ENCODE data around the gene PBX1. TPM values are rescaled to one million over a fixed set of nuclear protein-coding genes. Genes with fewer than 3 reads are reported as not detected.

PBX1 gene
- total RNA-seq, 1 donor, result 4.2 TPM

DNA sequence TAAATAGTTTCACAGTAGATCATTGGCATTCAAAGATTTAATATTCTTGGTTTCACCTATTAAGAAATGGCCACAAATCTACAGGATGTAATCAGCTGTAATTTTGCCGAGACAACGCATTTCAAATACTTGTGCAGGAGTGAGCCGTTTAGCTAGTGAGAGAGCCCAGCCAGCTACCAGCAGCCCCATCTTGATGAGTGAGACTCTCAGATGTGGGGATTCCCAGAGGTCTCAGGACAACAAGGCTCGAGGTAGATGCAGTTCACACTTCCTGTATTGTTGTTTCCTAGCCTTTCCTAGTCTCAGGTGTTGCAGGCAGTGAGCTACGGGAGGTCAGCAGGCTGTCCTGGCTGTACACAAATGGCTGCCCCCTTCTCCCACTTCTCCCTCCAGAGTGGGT is 108.6 kb downstream of the PBX1 start:
- Histone ChIP-seq H3K4me3 (ENCODE audit: low read length) (no peak overlapping the region), H3K27me3 (ENCODE audit: insufficient read depth, low read length) (no peaks in the 10 kb centered on the region), H3K4me1 (ENCODE audit: insufficient read depth, low read length) (no peaks in the 10 kb centered on the region), H3K9me3 (ENCODE audit: low read depth, low read length) (no peaks in the 10 kb centered on the region)

DNA sequence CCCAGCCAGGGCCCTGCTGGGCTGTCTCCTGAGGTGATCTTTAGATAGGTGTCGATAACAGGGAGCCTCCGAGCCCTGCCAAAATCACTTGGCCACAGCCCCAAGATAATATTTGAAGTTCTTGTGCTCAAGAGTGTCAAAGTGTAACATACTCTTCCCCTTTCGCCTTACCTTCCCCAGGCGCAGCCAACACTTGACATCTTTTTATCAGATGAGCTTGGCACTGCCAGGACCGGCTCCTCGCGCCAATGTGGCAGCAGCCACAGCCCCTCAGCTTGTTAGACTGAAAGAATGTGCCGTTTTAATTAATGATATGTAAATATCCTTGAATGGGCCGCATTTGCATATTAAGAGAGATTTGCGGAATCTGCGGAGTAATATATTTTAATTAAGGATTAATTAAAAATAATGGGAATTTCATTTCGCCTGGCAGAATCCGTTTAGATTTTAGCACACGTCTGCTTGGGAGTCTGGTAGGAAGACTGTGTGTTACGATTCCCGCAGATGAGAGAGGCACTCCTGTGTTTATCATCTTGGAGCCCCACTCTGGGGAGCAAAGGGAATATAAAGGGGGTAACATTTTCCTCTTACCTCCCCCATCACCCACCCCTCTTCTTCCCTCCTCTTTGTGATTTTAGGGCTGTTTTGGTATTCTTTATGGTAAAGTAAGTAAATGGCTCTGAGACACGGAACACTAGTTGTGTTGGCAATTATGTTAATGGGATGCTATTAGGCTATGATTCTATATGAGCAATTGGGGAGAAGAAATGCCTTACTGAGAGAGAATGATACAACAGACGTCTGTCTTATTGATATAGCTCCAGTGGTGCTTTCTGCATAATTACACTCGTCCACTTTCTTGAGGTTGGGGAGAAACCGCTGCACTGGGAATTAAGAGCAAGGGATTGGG is 109.8 kb downstream of the PBX1 start:
- H3K4me1 ChIP-seq (ENCODE audit: insufficient read depth, low read length), result no peaks in the 10 kb centered on the region
- no peak overlapping the region for H3K4me3 ChIP-seq (ENCODE audit: low read length)
- no peaks in the 10 kb centered on the region for H3K27me3 ChIP-seq (ENCODE audit: insufficient read depth, low read length)
- H3K9me3 ChIP-seq (ENCODE audit: low read depth, low read length), result no peaks in the 10 kb centered on the region

DNA sequence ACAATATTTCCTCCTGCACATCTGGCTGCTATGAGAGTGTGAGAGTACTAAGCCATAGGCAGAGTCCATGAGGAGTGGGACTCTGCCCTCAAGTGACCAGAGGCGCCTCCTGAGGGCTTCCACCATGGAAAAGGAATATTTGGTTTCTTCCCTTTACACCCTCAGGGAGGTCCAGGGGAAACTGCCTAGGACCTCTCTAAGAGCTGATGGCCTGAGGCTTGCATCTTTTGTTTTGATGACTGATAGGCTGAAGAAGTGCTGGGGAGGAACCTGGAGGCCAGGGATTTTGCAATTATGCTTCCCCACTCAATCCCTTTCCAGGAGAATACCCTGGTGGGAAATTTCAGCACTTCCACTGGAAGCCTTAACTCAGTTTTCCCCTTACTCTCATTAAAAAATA is 111.0 kb downstream of the PBX1 start:
- no peaks in the 10 kb centered on the region for H3K4me1 ChIP-seq (ENCODE audit: insufficient read depth, low read length)
- no peaks in the 10 kb centered on the region for H3K27me3 ChIP-seq (ENCODE audit: insufficient read depth, low read length)
- no peaks in the 10 kb centered on the region for H3K9me3 ChIP-seq (ENCODE audit: low read depth, low read length)
- no peak overlapping the region for H3K4me3 ChIP-seq (ENCODE audit: low read length)

DNA sequence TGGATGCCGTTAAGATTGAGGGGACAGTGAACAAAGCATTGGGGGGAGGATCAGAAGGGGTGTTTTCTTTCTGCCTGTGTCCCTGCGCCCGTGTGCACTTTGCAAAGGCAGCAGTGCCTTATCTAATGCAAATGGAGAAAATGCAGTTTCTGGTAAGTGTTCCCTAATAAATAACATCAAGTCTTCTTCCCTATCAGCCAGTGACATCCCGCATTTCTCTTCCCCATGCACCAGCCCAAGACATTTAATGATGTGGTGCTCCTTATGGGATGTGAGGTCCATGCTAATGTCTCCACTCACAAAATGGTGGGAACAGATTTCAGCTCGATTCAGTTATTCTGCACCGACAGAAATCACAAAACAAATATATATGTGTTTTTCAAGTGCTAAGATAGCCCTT is 111.8 kb downstream of the PBX1 start:
- no peaks in the 10 kb centered on the region for H3K9me3 ChIP-seq (ENCODE audit: low read depth, low read length)
- H3K27me3 ChIP-seq (ENCODE audit: insufficient read depth, low read length), result no peaks in the 10 kb centered on the region
- H3K4me1 ChIP-seq (ENCODE audit: insufficient read depth, low read length), result no peaks in the 10 kb centered on the region
- no peak overlapping the region for H3K4me3 ChIP-seq (ENCODE audit: low read length)

- Histone ChIP-seq H3K27me3 (ENCODE audit: insufficient read depth, low read length) (no peaks in the 10 kb centered on the region), H3K4me3 (ENCODE audit: low read length) (no peak overlapping the region), H3K4me1 (ENCODE audit: insufficient read depth, low read length) (no peaks in the 10 kb centered on the region), H3K9me3 (ENCODE audit: low read depth, low read length) (no peaks in the 10 kb centered on the region)
Measured at GRCh38 chr1:164671323-164671965, 112.5 kb downstream of the PBX1 start.

GRCh38 chr1:164671966-164672571 is 113.1 kb downstream of the PBX1 start:
- Histone ChIP-seq H3K4me3 (ENCODE audit: low read length) (no peak overlapping the region), H3K4me1 (ENCODE audit: insufficient read depth, low read length) (no peaks in the 10 kb centered on the region), H3K9me3 (ENCODE audit: low read depth, low read length) (no peaks in the 10 kb centered on the region), H3K27me3 (ENCODE audit: insufficient read depth, low read length) (no peaks in the 10 kb centered on the region)

DNA sequence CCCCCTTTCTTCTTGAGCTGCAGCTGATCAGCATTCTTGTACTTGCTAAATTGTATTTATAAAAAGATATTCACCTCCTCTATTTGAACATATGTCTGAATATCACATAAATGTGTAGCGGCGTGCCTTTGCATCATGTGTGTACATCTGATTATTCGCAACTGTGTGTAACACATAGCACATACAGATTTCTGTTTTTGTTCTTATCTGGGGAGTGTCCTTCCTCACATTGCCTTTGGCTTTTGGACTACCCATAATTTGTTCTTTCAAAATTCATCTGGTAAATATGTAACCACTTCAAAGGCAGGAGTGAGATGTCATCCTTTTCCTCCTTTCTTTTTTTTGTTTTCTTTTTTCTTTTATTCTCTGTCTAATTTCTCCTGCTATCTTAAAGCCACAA is 113.6 kb downstream of the PBX1 start:
- H3K9me3 ChIP-seq (ENCODE audit: low read depth, low read length), result no peaks in the 10 kb centered on the region
- no peaks in the 10 kb centered on the region for H3K4me1 ChIP-seq (ENCODE audit: insufficient read depth, low read length)
- H3K27me3 ChIP-seq (ENCODE audit: insufficient read depth, low read length), result no peaks in the 10 kb centered on the region
- no peak overlapping the region for H3K4me3 ChIP-seq (ENCODE audit: low read length)

DNA sequence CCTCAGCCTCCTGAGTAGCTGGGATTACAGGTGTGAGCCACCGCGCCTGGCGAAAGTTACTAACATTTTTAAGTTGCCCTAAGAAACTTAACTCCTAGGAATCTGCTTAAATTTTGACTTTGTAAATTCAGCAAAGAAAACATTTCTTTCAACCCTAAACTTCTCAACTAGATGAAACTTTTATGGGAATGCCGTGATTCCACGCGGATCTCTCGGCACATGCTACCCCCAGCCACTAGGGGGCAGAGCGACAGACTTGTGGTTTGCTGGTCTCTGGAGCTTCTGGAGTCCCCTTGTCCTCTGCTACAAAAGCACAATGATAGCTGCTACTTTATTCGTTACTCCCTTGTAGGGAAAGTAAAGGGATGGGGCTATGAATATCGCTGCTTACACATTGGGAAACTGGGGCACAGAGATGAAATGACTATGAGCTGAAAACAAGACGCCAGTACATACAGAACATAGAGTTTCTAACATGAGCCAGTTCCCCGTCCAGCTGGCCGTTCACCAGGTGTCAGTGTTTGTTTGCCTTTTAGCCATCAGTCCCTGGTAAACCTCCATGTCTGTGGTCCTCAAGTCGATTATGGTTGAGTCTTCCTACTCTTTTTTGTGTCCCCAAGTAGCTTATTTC is 114.7 kb downstream of the PBX1 start:
- H3K9me3 ChIP-seq (ENCODE audit: low read depth, low read length), result no peaks in the 10 kb centered on the region
- no peak overlapping the region for H3K4me3 ChIP-seq (ENCODE audit: low read length)
- no peaks in the 10 kb centered on the region for H3K4me1 ChIP-seq (ENCODE audit: insufficient read depth, low read length)
- no peaks in the 10 kb centered on the region for H3K27me3 ChIP-seq (ENCODE audit: insufficient read depth, low read length)

DNA sequence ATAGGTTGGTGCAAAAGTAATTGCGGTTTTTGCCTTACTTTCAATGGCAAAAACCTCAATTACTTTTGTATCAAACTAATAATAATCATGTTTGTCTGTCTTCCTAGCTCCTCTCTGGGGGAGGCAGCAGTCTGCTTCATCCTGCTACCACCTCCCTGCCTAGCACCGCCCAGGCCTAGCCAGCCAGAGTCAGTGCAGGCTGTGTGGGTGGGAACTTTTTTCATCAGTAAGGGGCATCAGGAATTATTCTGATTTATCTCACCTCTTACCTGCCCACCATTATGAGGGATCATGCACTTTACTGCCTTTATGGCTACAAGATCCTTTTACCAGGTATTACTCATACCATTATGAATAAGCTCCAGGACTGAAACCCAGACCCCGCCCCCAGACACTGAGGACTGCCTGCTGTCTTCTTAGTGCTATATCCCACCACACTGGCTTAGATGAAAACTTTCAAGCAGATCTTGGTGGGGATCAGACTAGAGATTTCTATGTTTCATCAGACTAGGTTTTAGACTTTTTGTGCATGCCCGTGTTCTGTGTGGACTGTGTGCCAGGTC is 116.4 kb downstream of the PBX1 start:
- H3K4me3 ChIP-seq (ENCODE audit: low read length), result no peak overlapping the region
- no peaks in the 10 kb centered on the region for H3K9me3 ChIP-seq (ENCODE audit: low read depth, low read length)
- no peaks in the 10 kb centered on the region for H3K27me3 ChIP-seq (ENCODE audit: insufficient read depth, low read length)
- no peaks in the 10 kb centered on the region for H3K4me1 ChIP-seq (ENCODE audit: insufficient read depth, low read length)

DNA sequence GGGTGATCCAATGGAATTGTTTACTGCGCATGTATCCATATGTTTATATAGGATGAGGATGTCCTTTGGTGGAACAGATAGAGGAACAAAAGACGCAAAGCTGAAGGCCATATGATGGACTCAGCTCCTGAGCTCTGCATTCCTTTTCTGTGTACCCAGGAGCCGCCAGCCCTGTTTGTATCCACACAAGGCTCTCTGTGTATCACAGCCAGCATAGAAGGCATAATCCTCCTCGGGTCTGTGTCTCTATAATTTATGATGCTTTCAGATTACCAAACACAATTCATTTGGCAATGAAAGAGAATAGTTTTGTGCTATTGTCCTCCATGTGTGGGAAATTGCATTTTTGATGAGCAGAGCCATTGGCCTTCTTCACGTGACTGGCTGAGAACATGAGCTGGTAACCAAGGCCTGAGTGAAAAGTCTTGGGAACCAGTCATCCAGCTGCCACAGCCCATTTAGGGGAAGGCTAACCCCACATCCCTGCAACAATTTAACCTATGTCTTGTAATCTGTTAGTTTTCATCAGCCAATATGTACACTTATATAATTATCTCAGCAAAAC is 119.2 kb downstream of the PBX1 start:
- Histone ChIP-seq H3K4me3 (ENCODE audit: low read length) (no peak overlapping the region), H3K27me3 (ENCODE audit: insufficient read depth, low read length) (no peaks in the 10 kb centered on the region), H3K4me1 (ENCODE audit: insufficient read depth, low read length) (no peaks in the 10 kb centered on the region)

GRCh38 chr1:164682570-164682969 is 123.6 kb downstream of the PBX1 start:
- H3K27me3 ChIP-seq (ENCODE audit: insufficient read depth, low read length), result no peaks in the 10 kb centered on the region
- H3K9me3 ChIP-seq (ENCODE audit: low read depth, low read length), result no peaks in the 10 kb centered on the region
- H3K4me1 ChIP-seq (ENCODE audit: insufficient read depth, low read length), result no peaks in the 10 kb centered on the region
- H3K4me3 ChIP-seq (ENCODE audit: low read length), result no peak overlapping the region

More for the DNA sequence above, 119.2 kb downstream of the PBX1 start:
- H3K9me3 ChIP-seq (ENCODE audit: low read depth, low read length), result no peaks in the 10 kb centered on the region

DNA sequence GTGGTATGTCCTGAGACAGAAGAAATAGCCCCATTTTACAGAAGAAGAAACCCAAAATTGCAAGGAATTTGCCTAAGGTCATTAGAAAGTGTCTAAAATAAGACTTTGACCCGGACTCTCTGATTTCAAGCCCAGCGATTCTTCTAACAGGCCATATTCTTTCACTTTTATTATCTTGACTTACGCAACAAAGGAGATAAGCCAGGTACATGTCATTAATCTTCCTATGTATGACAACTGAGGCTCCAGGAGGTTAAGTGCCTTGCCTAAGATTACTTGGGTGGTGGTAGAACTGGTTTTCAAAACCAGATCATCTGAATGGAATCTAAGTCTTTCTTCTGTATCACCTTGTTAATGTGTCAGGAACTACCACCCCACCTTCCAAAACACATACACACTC is 124.3 kb downstream of the PBX1 start:
- H3K4me3 ChIP-seq (ENCODE audit: low read length), result no peak overlapping the region
- no peaks in the 10 kb centered on the region for H3K27me3 ChIP-seq (ENCODE audit: insufficient read depth, low read length)
- no peaks in the 10 kb centered on the region for H3K4me1 ChIP-seq (ENCODE audit: insufficient read depth, low read length)
- H3K9me3 ChIP-seq (ENCODE audit: low read depth, low read length), result no peaks in the 10 kb centered on the region

GRCh38 chr1:164685266-164686035 is 126.5 kb downstream of the PBX1 start:
- Histone ChIP-seq H3K27me3 (ENCODE audit: insufficient read depth, low read length) (no peaks in the 10 kb centered on the region), H3K4me3 (ENCODE audit: low read length) (no peak overlapping the region), H3K4me1 (ENCODE audit: insufficient read depth, low read length) (no peaks in the 10 kb centered on the region), H3K9me3 (ENCODE audit: low read depth, low read length) (no peaks in the 10 kb centered on the region)

DNA sequence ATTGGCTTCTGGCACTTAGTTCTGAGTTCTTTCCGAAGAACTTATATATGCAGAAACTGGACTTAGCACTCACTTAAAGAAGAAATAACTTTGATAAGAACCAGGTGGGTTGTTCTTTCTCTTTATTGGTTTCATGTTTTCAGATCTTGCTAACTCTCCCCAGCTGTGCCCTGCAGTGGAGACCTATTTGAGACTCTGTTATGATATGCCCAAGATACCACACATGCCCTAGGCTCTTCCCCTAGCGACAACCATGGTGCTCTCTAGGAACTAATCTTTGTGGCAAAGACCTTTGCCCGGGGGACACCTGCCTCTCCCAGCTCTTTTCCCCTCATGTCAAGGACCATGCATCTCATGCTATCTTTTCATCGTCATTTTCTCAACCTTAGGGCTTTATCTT is 128.8 kb downstream of the PBX1 start:
- Histone ChIP-seq H3K4me1 (ENCODE audit: insufficient read depth, low read length) (no peaks in the 10 kb centered on the region), H3K9me3 (ENCODE audit: low read depth, low read length) (no peaks in the 10 kb centered on the region), H3K4me3 (ENCODE audit: low read length) (no peak overlapping the region), H3K27me3 (ENCODE audit: insufficient read depth, low read length) (no peaks in the 10 kb centered on the region)

All from mononuclear cell (primary cell).